OCI-LY1 (cell line): ENCODE results near the gene GIPC2.

Experiments
- CTCF ChIP-seq: fragments of 200-600 bp; sonication (generic), shearing (Covaris generic); IDR thresholded peaks from 2 replicates; pipeline ENCODE4 v1.5.1; 2017; ENCODE audit warnings: mild to moderate bottlenecking, antibody characterized with exemption, low read length, moderate library complexity, mixed read lengths
- EZH2 ChIP-seq: fragments of 200-600 bp; sonication (generic), shearing (Covaris generic); IDR thresholded peaks from 2 replicates; pipeline ENCODE4 v1.8.0; 2017; ENCODE audit warnings: borderline replicate concordance, mixed run types, mild to moderate bottlenecking, antibody characterized with exemption, low read length, moderate library complexity, mixed read lengths

GRCh38 chr1:78132948-78133322, 87.2 kb downstream of the GIPC2 start:
- TF ChIP-seq CTCF (no peak), EZH2 (no peak)
